PC-3 (cell line): ENCODE data around the gene TCERG1L.

Experiments used
- EZH2 ChIP-seq: fragments of 300-600 bp; sonication (generic); IDR thresholded peaks from one replicate; pipeline ENCODE4 v1.6.1; 2017; ENCODE audit warnings: antibody characterized with exemption, mild to moderate bottlenecking, low read length; ENCODE audit not compliant: unreplicated experiment
- TF ChIP-seq, protein P1 (sequence below): fragments of 300-600 bp; sonication (generic); conservative IDR thresholded peaks from 2 replicates; pipeline ENCODE4 v1.5.1; 2017; ENCODE audit warnings: antibody characterized with exemption, low read depth, mild to moderate bottlenecking, low read length

DNA sequence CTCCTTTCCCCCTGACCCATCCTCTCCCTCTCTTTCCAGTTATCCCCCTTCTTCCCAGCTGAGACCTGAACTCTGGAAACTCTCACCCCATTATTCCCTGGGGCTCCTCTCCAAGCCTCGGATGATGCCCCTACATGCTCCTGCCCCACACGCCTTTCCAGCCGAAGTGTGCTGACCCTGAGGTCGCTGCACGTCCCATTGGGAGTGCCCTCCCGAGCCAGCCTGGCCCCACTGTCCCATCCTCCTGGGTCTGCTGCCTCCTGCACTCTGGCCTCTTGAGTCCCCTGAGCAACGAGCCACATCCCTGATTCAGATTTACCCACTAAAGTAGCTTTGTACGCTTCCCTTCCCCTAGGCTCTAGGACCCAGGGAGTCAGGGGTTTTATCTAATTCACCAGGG, 87.4 kb downstream of the TCERG1L start:
- no peak for TF ChIP-seq EZH2
- TF ChIP-seq, protein P1, sequence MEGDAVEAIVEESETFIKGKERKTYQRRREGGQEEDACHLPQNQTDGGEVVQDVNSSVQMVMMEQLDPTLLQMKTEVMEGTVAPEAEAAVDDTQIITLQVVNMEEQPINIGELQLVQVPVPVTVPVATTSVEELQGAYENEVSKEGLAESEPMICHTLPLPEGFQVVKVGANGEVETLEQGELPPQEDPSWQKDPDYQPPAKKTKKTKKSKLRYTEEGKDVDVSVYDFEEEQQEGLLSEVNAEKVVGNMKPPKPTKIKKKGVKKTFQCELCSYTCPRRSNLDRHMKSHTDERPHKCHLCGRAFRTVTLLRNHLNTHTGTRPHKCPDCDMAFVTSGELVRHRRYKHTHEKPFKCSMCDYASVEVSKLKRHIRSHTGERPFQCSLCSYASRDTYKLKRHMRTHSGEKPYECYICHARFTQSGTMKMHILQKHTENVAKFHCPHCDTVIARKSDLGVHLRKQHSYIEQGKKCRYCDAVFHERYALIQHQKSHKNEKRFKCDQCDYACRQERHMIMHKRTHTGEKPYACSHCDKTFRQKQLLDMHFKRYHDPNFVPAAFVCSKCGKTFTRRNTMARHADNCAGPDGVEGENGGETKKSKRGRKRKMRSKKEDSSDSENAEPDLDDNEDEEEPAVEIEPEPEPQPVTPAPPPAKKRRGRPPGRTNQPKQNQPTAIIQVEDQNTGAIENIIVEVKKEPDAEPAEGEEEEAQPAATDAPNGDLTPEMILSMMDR: no peak
